IMR-90 (cell line): ENCODE measurements around the gene CDK5. TPM values are rescaled to one million over a fixed set of nuclear protein-coding genes. Genes with fewer than 3 reads are reported as not detected.
A peak's percentile ranks its signal among the peaks of the same experiment; 100 is the strongest.

ENCODE experiments used
- ATAC-seq: fragments of 200-7000 bp; cut with Tn5 transposase; 2 replicates; pipeline ENCODE4 v1.9.1; 2020; ENCODE audit warnings: low read depth, mild to moderate bottlenecking, moderate library complexity
- BruUV-seq: library from RNA; stranded (reverse); fragments of 400-500 nt; replicated peaks from 2 replicates; lab custom pipeline; 2021; lab: Mats Ljungman, UMichigan
- CTCF ChIA-PET: fragments of 300-600 bp; formaldehyde crosslinking; extraction: SDS; loops from one replicate; lab custom pipeline; 2021; ENCODE audit warnings: antibody characterized with exemption; lab: Yijun Ruan, JAX
- POLR2A ChIA-PET: fragments of 300-600 bp; sonication (Branson Sonifier 250); formaldehyde crosslinking; loops from one replicate; lab custom pipeline; 2022; ENCODE audit warnings: antibody characterized with exemption; ENCODE audit not compliant: unreplicated experiment; lab: Charles Lee
- DNase-seq: peaks from one replicate; pipeline ENCODE4 v3.0.0; 2013
- H2AFZ ChIP-seq: replicated peaks from 2 replicates; pipeline ENCODE3; 2013; ENCODE audit warnings: low read length, mild to moderate bottlenecking; ENCODE audit not compliant: poor library complexity
- H2AK5ac ChIP-seq: 2 replicates; pipeline ENCODE4 v1.6.1; 2013; ENCODE audit warnings: low read depth, low read length, inconsistent platforms
- H2AK9ac ChIP-seq: replicated peaks from 2 replicates; pipeline ENCODE3; 2013; ENCODE audit warnings: mild to moderate bottlenecking, low read depth, low read length, moderate library complexity; ENCODE audit not compliant: poor library complexity
- H2BK120ac ChIP-seq: 2 replicates; pipeline ENCODE4 v1.6.1; 2013; ENCODE audit warnings: low read depth, low read length, inconsistent platforms
- H2BK15ac ChIP-seq: 3 replicates; pipeline ENCODE4 v1.6.1; 2013; ENCODE audit warnings: low read depth, low read length, inconsistent platforms
- H2BK20ac ChIP-seq: 2 replicates; pipeline ENCODE4 v1.6.1; 2013; ENCODE audit warnings: low read depth, mild to moderate bottlenecking, inconsistent platforms, low read length, moderate library complexity
- H2BK5ac ChIP-seq: 2 replicates; pipeline ENCODE4 v1.6.1; 2013; ENCODE audit warnings: mild to moderate bottlenecking, low read depth, low read length, inconsistent platforms; ENCODE audit not compliant: poor library complexity, severe bottlenecking
- H3K14ac ChIP-seq: replicated peaks from 2 replicates; pipeline ENCODE4 v1.6.1; 2013; ENCODE audit warnings: low read depth, low read length, inconsistent platforms
- H3K18ac ChIP-seq: 2 replicates; pipeline ENCODE4 v1.6.1; 2013; ENCODE audit warnings: low read depth, low read length, control low read depth
- H3K23ac ChIP-seq: 2 replicates; pipeline ENCODE4 v1.6.1; 2013; ENCODE audit warnings: low read depth, low read length, inconsistent platforms
- H3K27ac ChIP-seq: 2 replicates; pipeline ENCODE4 v1.5.1; 2013; ENCODE audit warnings: mild to moderate bottlenecking, control low read depth, low read length; ENCODE audit not compliant: insufficient read depth
- H3K27me3 ChIP-seq: 2 replicates; pipeline ENCODE4 v1.6.1; 2013; ENCODE audit warnings: low read length; ENCODE audit not compliant: control insufficient read depth, insufficient read depth
- H3K36me3 ChIP-seq: 2 replicates; pipeline ENCODE4 v1.6.1; 2013; ENCODE audit warnings: low read length, mixed read lengths; ENCODE audit not compliant: control insufficient read depth, insufficient read depth
- H3K4ac ChIP-seq: 2 replicates; pipeline ENCODE4 v1.6.1; 2013; ENCODE audit warnings: low read depth, low read length, inconsistent platforms
- H3K4me1 ChIP-seq: 2 replicates; pipeline ENCODE4 v1.6.1; 2013; ENCODE audit warnings: low read length, mixed read lengths; ENCODE audit not compliant: control insufficient read depth, insufficient read depth
- H3K4me2 ChIP-seq: 2 replicates; pipeline ENCODE4 v1.6.1; 2013; ENCODE audit warnings: low read depth, mild to moderate bottlenecking, control low read depth, low read length, moderate library complexity
- H3K4me3 ChIP-seq: 2 replicates; pipeline ENCODE4 v1.5.1; 2013; ENCODE audit warnings: low read depth, mild to moderate bottlenecking, control low read depth, low read length, moderate library complexity; ENCODE audit not compliant: insufficient read depth
- H3K56ac ChIP-seq: 2 replicates; pipeline ENCODE4 v1.6.1; 2013; ENCODE audit warnings: low read length, inconsistent platforms; ENCODE audit not compliant: insufficient read depth; ENCODE audit errors: extremely low read depth
- H3K79me1 ChIP-seq, 2 experiments: 2 replicates each; pipeline ENCODE4 v1.6.1; 2013; ENCODE audit warnings: low read length in 2 of 2, inconsistent platforms in 1 of 2, low read depth in 1 of 2
- H3K9ac ChIP-seq: 2 replicates; pipeline ENCODE4 v1.6.1; 2013; ENCODE audit warnings: low read depth, low read length, control low read depth
- H3K9me1 ChIP-seq: 2 replicates; pipeline ENCODE4 v1.6.1; 2013; ENCODE audit warnings: low read length, inconsistent platforms; ENCODE audit not compliant: insufficient read depth
- H3K9me3 ChIP-seq: 2 replicates; pipeline ENCODE4 v1.6.1; 2013; ENCODE audit warnings: low read length; ENCODE audit not compliant: control insufficient read depth, insufficient read depth
- H4K20me1 ChIP-seq: 2 replicates; pipeline ENCODE4 v1.6.1; 2013; ENCODE audit warnings: low read length, inconsistent platforms; ENCODE audit not compliant: insufficient read depth
- H4K5ac ChIP-seq: 2 replicates; pipeline ENCODE4 v1.6.1; 2013; ENCODE audit warnings: mild to moderate bottlenecking, low read depth, low read length, control low read depth
- H4K8ac ChIP-seq, 2 experiments: 2 replicates each; pipeline ENCODE4 v1.6.1; 2013; ENCODE audit warnings: low read depth in 2 of 2, low read length in 2 of 2, control low read depth in 1 of 2, inconsistent platforms in 1 of 2
- H4K91ac ChIP-seq: 2 replicates; pipeline ENCODE4 v1.6.1; 2013; ENCODE audit warnings: low read depth, low read length, inconsistent platforms; ENCODE audit not compliant: insufficient read depth
- BHLHE40 ChIP-seq: fragments of 150-350 bp; IDR thresholded peaks from 2 replicates; pipeline ENCODE4 v1.6.1; 2016; ENCODE audit warnings: mild to moderate bottlenecking, low read depth, low read length
- CHD1 ChIP-seq: IDR thresholded peaks from 2 replicates; pipeline ENCODE4 v1.6.1; 2012; ENCODE audit warnings: low read depth, low read length, improper control_type of control experiment
- ELK1 ChIP-seq: fragments of 150-350 bp; IDR thresholded peaks from 2 replicates; pipeline ENCODE4 v1.6.1; 2016; ENCODE audit warnings: low read depth, mild to moderate bottlenecking, low read length, moderate library complexity, borderline replicate concordance
- FOS ChIP-seq: fragments of 150-350 bp; IDR thresholded peaks from 2 replicates; pipeline ENCODE4 v1.6.1; 2016; ENCODE audit warnings: low read depth, low read length
- NFE2L2 ChIP-seq: fragments of 150-350 bp; IDR thresholded peaks from 2 replicates; pipeline ENCODE4 v1.6.1; 2016; ENCODE audit warnings: low read depth, mild to moderate bottlenecking, low read length
- POLR2A ChIP-seq: IDR thresholded peaks from 2 replicates; pipeline ENCODE4 v1.6.1; 2012; ENCODE audit warnings: mild to moderate bottlenecking, low read depth, low read length
- RCOR1 ChIP-seq: IDR thresholded peaks from 2 replicates; pipeline ENCODE4 v1.6.1; 2012; ENCODE audit warnings: mild to moderate bottlenecking, low read length, improper control_type of control experiment; ENCODE audit not compliant: insufficient replicate concordance
- RFX5 ChIP-seq: IDR thresholded peaks from 2 replicates; pipeline ENCODE4 v1.8.0; 2012; ENCODE audit warnings: low read depth, mild to moderate bottlenecking, low read length, moderate library complexity
- WGBS, 2 experiments: methylation state at CpG; one replicate each; pipeline versions ENCODE4 v1.1.5 to v1.1.7; 2013; ENCODE audit warnings: missing lambda C conversion rate in 2 of 2; ENCODE audit not compliant: insufficient read length in 1 of 2; ENCODE audit errors: extremely low coverage in 2 of 2; 5-methylcytosine and 5-hydroxymethylcytosine counted together
- dilution Hi-C: fragments of 300-500 bp; cut with HindIII; formaldehyde crosslinking; loops from one replicate; pipeline ENCODE4 v1.14.3; 2018; ENCODE audit warnings: low sequenced_read_pairs; ENCODE audit not compliant: unreplicated experiment
- in situ Hi-C: fragments of 300-500 bp; cut with MboI; formaldehyde crosslinking; loops from 3 replicates; pipeline ENCODE4 v1.14.3; 2019; ENCODE audit warnings: low sequenced_read_pairs, inconsistent platforms, mixed read lengths
- intact Hi-C: fragments of 100-400 bp; cut with micrococcal nuclease; formaldehyde crosslinking; loops from 2 replicates; pipeline ENCODE4 v1.10.0; 2022
- polyA plus RNA-seq, 3 experiments: library from polyadenylated mRNA; depleted of rRNA; stranded (reverse); fragments of >200 nt; gene quantifications; 2 replicates each; pipeline ENCODE4 v1.2.3, GENCODE V29; 2012; ENCODE audit warnings: low replicate concordance in 1 of 3
- total RNA-seq: library from RNA; depleted of rRNA; stranded (reverse); fragments of >200 nt; gene quantifications from 2 replicates; pipeline ENCODE4 v1.2.3, GENCODE V29; 2012
- TF ChIP-seq, protein P1 (sequence below): fragments of 150-350 bp; IDR thresholded peaks from 2 replicates; pipeline ENCODE4 v1.6.1; 2017; ENCODE audit warnings: mild to moderate bottlenecking, antibody characterized with exemption, low read length, low read depth

The CDK5 gene
- total and polyA plus RNA-seq, 2 of the 4 experiments (the other 2 are of a cell fraction) = 22.4 to 34.8 TPM

DNA sequence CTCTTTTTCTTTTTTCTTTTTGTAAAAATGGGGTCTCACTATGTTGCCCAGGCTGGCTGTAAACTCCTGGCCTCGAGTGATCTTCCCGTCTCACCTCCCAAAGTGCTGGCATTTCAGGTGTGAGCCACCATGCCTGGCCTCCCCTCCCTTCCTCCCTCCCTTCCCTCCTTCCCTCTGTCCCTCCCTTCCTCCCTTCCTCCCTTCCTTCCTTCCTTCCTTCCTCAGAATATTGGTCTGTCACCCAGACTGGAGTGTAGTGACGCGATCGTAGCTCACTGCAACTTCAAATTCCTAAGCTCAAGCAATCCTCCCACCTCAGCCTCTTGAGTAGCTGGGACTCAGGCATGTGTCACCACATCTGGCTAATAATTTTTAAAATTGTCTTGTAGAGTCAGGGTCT, 37.0 kb upstream of the CDK5 start:
- DNase-seq = no peak

More for the DNA sequence above, 37.0 kb upstream of the CDK5 start:
- dilution Hi-C loops = no loop called here
- Histone ChIP-seq H4K91ac (no peak overlapping the region), H4K5ac (no peak overlapping the region), H2AFZ (no peak overlapping the region), H4K8ac (no peak overlapping the region), H3K4me1 (peaks cover 16% of the 10 kb centered on the region), H3K4ac (no peak overlapping the region), H3K36me3 (peaks cover 11% of the 10 kb centered on the region; the same call in 1 of the 2 replicates), H3K23ac (no peak overlapping the region), H3K18ac (no peak overlapping the region), H3K9me3 (no peaks in the 10 kb centered on the region), H3K14ac (no peak overlapping the region), H3K27me3 (no peaks in the 10 kb centered on the region), H2AK9ac (no peak overlapping the region), H3K79me1 (peaks cover 5 to 85% of the 10 kb centered on the region in 2 experiments; a peak in 2 of 4 replicates), H2BK20ac (no peak overlapping the region), H3K56ac (no peak overlapping the region), H2BK120ac (no peak overlapping the region), H2BK5ac (peak overlapping the region; percentile 13), H3K4me2 (no peak overlapping the region), H2AK5ac (peak overlapping the region; percentile 57; the same call in 1 of the 2 replicates), H2BK15ac (no peak overlapping the region), H3K27ac (no peak overlapping the region), H3K4me3 (no peak overlapping the region), H3K9ac (no peak overlapping the region), H3K9me1 (peaks cover 14% of the 10 kb centered on the region), H4K20me1 (peaks cover 91% of the 10 kb centered on the region)
- POLR2A ChIA-PET = no interaction called here
- TF ChIP-seq NFE2L2 (no peak), BHLHE40 (no peak), RFX5 (no peak), ELK1 (no peak), POLR2A (no peak), FOS (no peak), CHD1 (no peak), RCOR1 (no peak)
- TF ChIP-seq, protein P1, sequence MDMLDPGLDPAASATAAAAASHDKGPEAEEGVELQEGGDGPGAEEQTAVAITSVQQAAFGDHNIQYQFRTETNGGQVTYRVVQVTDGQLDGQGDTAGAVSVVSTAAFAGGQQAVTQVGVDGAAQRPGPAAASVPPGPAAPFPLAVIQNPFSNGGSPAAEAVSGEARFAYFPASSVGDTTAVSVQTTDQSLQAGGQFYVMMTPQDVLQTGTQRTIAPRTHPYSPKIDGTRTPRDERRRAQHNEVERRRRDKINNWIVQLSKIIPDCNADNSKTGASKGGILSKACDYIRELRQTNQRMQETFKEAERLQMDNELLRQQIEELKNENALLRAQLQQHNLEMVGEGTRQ = no peak
- 92% methylated on average over 2 of the region's 5 CpGs; no CpG with 5 or more reads in 1 of the 2 experiments for WGBS, 2 experiments
- in situ Hi-C loops = no loop called here
- intact Hi-C loops = no loop called here
- BruUV-seq = no TSS peak
- CTCF ChIA-PET = interaction anchor here (0.7 to 1.3 kb wide), 2 partner anchors 16 to 19 kb away, joined by 4 to 5 read pairs; no protein-coding TSS in a partner anchor
- ATAC-seq = no peak; the same call in 1 of the 2 replicates
